HUES48 (cell line): ENCODE results near the gene PTGER1.

Experiments
- H3K27ac ChIP-seq: one replicate; pipeline ENCODE4 v1.7.0; 2013; ENCODE audit warnings: low read depth, low read length, inconsistent platforms
- H3K27me3 ChIP-seq: 2 replicates; pipeline ENCODE4 v1.6.1; 2013; ENCODE audit warnings: mild to moderate bottlenecking, low read length; ENCODE audit not compliant: control insufficient read depth, insufficient read depth
- H3K36me3 ChIP-seq: 2 replicates; pipeline ENCODE4 v1.6.1; 2013; ENCODE audit warnings: low read length; ENCODE audit not compliant: control insufficient read depth, insufficient read depth
- H3K4me1 ChIP-seq: 2 replicates; pipeline ENCODE4 v1.6.1; 2013; ENCODE audit warnings: mild to moderate bottlenecking, low read length; ENCODE audit not compliant: control insufficient read depth, insufficient read depth
- H3K4me3 ChIP-seq: 2 replicates; pipeline ENCODE4 v1.5.1; 2013; ENCODE audit warnings: mild to moderate bottlenecking, low read depth, low read length
- H3K9ac ChIP-seq: 2 replicates; pipeline ENCODE4 v1.6.1; 2013; ENCODE audit warnings: mild to moderate bottlenecking, low read depth, low read length, moderate library complexity
- H3K9me3 ChIP-seq: 2 replicates; pipeline ENCODE4 v1.6.1; 2013; ENCODE audit warnings: low read length; ENCODE audit not compliant: control insufficient read depth, insufficient read depth

Gene PTGER1

DNA sequence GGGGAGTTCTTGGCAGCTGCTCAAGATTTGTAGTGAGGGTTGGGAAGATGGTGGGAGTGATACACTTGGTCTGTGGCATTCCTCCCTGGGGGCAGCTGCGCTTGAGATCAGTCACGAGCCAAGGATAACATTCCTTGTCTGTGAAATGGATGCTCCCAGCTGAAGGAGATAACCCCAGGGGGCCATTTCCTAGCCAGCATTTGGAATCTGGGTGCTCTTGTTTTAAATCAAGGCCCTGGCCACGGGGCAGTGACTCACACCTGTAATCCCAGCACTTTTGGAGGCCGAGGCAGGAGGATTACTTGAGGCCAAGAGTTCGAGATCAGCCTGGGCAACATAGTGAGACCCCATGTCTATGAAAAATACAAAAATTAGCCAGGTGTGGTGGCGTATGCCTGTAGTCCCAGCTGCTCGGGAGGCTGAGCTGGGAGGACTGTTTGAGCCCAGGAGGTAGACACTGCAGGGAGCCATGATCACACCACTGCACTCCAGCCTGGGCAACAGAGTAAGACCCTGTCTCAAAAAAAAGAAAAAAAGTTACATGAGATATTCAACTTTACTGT lies 37.5 kb downstream of the PTGER1 start:
- Histone ChIP-seq H3K4me3 (no peak overlapping the region), H3K4me1 (peaks cover 6% of the 10 kb centered on the region), H3K36me3 (peaks cover 30% of the 10 kb centered on the region), H3K27ac (no peak overlapping the region), H3K9me3 (no peaks in the 10 kb centered on the region), H3K9ac (no peak overlapping the region), H3K27me3 (no peaks in the 10 kb centered on the region)

DNA sequence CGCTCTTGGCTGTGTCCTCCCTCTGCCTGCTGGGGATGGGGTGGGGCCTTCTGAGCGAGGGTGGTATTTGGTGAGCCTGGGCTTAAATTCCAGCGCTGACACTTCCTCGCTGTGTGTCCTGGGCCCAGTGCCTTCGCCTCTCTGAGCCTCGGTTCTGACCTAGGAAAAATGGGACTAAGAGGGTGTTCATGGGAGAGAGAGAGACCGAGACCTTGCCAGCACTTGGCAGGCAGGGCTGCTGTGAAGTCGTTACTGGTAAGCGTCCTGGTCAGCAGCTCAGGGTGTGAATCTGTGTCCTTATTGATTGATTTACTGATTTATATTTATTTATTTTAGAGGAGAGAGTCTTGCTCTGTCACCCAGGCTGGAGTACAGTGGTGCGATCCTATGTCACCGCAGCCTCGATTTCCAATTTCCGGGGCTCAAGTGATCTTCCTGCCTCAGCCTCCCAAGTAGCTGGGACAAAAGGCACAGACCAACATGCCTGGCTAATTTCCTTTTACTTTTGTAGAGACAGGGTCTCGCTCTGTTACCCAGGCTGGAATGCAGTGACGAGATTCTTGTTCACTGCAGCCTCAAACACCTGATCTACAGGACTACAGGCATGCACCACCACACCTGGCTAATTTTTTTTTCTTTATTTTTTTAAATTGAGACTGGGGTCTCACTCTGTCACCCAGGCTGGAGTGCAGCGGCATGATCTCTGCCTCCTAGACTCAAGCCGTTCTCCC lies 39.7 kb downstream of the PTGER1 start:
- H3K4me1 ChIP-seq: peaks cover 6% of the 10 kb centered on the region
- no peak overlapping the region for H3K4me3 ChIP-seq

DNA sequence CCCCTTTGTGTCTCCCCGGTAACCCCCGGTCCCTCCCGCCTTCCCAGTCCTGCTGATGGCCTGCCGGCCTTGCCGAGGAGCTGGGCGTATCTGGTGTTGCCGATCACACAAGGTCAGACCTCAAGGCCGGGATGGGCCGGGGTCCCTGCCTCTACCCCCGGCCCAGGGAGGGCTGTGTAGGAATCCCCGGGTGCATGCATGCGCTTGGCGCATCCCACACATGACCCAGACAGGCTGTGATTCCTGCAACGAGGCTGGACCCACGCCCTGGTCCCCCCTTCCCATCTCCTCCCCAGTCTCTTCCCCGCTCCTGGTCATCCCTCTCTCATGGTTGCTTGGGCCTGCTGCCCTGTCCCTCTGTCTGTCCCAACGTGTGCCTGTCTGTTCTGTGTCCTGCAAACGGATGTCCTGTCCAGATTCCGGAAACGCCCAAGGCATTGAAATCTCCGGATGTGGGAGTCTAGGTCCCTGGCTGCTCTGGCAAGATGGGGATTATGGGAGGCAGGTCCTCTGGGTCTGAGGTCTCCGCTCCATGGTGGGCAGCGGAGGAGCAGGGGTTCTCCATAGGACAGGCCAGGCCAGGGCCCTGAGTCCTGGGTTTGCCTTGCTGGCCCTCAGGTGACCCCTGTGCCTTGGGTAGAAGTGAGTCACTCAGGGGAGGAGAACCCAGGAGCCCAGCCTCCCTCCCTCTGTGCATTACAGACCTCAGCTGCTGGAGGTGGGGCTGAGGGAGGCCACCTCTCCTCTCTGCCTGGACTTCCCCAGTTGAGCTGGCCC lies 40.4 kb downstream of the PTGER1 start:
- H3K27ac ChIP-seq: no peak overlapping the region
- no peak overlapping the region for H3K9ac ChIP-seq
- peak overlapping the region; percentile 71; the same call in 1 of the 2 replicates for H3K4me3 ChIP-seq
- no peaks in the 10 kb centered on the region for H3K27me3 ChIP-seq
- peaks cover 6% of the 10 kb centered on the region for H3K4me1 ChIP-seq
- peaks cover 13% of the 10 kb centered on the region for H3K36me3 ChIP-seq
- H3K9me3 ChIP-seq: no peaks in the 10 kb centered on the region

More for the DNA sequence above, 39.7 kb downstream of the PTGER1 start:
- H3K9ac ChIP-seq: no peak overlapping the region
- peaks cover 13% of the 10 kb centered on the region for H3K36me3 ChIP-seq
- H3K9me3 ChIP-seq: no peaks in the 10 kb centered on the region
- no peak overlapping the region for H3K27ac ChIP-seq
- no peaks in the 10 kb centered on the region for H3K27me3 ChIP-seq

DNA sequence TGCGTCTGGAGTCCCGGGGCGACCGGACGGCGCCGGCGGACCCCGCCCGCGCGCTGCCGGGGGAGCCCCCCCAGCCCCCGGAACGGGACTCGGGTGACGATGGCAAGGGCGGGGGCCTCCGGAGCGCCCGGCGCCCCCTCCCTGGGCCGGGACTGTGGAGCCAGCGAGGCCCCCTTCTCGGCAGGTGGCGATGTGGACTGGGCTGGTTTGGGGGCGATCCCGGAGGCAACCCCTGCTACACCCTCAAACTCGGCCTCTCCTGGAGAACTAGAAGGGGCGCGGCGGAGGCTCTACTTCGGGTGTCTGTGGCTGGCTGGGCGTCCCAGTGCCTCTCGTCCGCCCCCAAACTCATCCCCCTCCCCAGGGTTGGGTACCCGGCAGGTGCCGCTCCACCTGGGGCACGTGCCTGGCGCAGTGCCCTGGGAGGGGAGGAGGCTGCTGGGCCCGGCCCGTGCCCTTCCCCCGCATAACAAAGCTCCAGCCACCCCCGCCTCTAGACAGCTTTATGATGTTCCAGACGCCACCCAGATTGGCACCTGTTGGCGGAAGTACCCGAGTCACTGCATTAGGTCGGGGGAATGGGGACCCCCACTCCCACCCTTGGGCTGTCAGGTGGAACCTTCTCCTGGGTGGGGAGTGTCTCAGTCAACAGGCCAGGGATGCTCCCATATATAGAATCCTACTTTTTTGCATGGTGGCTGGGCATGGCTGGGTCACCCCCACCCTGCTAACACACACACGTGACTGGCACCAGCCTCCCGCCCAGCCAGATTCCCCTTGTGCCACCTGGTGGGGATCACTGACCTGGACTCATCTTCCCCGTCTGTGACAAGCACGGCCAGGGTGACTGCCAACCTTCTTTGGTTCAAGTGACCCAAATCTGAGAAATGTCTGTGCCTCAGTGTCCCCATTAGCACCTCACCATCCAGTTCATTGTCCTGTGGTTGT lies 41.3 kb downstream of the PTGER1 start:
- peaks cover 13% of the 10 kb centered on the region for H3K36me3 ChIP-seq
- H3K27me3 ChIP-seq: no peaks in the 10 kb centered on the region
- peak overlapping the region; percentile 26; the same call in 1 of the 2 replicates for H3K9ac ChIP-seq
- no peaks in the 10 kb centered on the region for H3K9me3 ChIP-seq
- H3K4me3 ChIP-seq: peak overlapping the region; percentile 71
- H3K4me1 ChIP-seq: peaks cover 6% of the 10 kb centered on the region
- peak overlapping the region; percentile 33 for H3K27ac ChIP-seq

DNA sequence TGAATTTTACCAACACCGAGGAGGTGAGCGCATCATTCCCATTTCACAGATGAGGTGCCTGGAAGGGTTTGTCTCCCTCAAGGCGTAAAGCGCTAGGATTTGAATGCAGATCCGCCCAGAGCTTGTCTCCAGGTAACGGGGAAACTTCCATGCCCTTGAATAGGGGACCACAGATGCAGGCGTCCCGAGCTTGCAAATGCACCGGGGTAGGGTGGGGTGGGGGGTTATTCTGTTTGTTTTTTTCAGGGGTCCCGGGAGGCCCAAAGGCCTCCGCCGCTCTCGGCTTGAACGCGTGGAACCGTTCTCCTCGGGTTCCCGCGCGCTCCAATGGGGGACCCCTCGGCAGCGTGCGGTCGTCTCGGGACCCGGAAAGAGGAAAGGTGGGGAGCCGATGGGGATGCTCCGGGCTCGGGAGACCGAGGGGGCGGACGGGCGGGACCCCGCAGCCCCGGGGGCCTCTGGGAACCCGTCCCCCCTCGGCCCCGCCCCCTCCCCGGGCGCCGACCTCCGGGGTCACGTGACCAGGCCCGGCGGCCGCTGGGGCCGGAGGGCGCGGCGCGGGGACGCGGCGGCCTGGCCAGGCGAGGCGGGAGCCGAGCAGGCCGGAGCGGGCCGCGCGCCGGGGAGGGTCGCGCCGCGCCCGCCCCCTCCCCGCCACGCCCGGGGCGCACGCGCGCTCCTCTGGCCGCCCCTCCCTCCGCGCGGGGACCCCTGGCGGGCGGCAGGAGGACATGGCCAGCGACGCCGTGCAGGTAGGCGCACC lies 42.2 kb downstream of the PTGER1 start, which contains the start of gene PKN1:
TSS of gene PKN1 (plus strand) at position 516 of the 763 bp plus-strand sequence. CDS start at position 732, 216 bp downstream.
- H3K36me3 ChIP-seq: peaks cover 13% of the 10 kb centered on the region
- no peaks in the 10 kb centered on the region for H3K9me3 ChIP-seq
- peak within 1 kb of the TSS; percentile 71 for H3K4me3 ChIP-seq
- H3K27ac ChIP-seq: peak within 1 kb of the TSS; percentile 33
- H3K4me1 ChIP-seq: peaks cover 6% of the 10 kb centered on the region
- H3K9ac ChIP-seq: peak within 1 kb of the TSS; percentile 26; the same call in 1 of the 2 replicates
- no peaks in the 10 kb centered on the region for H3K27me3 ChIP-seq

DNA sequence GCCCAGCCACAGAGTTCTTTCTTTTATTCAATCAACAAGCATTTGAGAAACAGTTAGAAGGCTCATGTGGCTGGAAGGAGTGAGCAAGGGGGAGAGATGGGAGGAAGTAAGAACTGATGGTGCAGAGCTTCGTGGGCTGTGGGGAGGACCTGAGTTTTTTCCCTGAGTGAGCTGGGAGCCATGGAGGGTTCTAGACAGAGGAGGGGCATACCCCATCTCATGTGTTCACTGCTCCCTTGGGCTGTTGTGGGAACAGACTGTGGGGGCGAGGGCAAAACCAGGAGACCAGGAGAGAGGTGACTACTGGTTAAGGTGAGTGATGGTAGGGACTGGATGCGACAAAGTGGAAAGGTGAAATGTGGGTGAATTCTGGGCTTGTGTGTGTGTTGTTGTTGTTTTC lies 44.4 kb downstream of the PTGER1 start:
- Histone ChIP-seq H3K4me1 (peaks cover 6% of the 10 kb centered on the region), H3K9ac (no peak overlapping the region), H3K9me3 (no peaks in the 10 kb centered on the region), H3K4me3 (no peak overlapping the region), H3K27ac (no peak overlapping the region), H3K27me3 (no peaks in the 10 kb centered on the region), H3K36me3 (peaks cover 3% of the 10 kb centered on the region; the same call in 1 of the 2 replicates)

DNA sequence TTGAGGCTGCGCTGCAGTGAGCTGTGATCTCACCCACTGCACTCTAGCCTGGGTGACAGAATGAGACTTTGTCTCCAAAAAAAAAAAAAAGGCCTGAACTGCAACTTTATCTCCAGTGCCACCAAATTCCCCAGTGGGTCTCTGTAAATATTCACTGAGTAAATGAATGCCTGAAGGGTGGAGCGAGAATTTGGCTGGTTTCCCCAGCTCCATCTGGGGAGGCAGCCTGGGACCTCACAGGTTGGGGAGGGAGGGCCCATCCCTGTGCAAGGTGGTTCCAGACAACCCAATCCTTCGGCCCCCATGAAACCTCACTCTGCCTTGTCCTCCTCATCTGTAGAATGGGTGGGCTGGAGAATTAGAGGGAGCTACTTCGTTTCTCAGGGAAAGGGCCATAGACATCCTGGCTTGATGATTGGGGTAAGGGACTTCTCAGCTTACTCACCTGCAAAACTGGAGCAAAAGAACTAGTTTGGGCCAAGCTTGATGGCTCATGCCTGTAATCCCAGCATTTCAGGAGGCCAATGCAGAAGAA lies 46.2 kb downstream of the PTGER1 start:
- H3K36me3 ChIP-seq: no peaks in the 10 kb centered on the region
- H3K9me3 ChIP-seq: no peaks in the 10 kb centered on the region
- H3K27me3 ChIP-seq: no peaks in the 10 kb centered on the region
- no peak overlapping the region for H3K9ac ChIP-seq
- H3K4me1 ChIP-seq: peaks cover 2% of the 10 kb centered on the region
- H3K27ac ChIP-seq: no peak overlapping the region
- H3K4me3 ChIP-seq: no peak overlapping the region

DNA sequence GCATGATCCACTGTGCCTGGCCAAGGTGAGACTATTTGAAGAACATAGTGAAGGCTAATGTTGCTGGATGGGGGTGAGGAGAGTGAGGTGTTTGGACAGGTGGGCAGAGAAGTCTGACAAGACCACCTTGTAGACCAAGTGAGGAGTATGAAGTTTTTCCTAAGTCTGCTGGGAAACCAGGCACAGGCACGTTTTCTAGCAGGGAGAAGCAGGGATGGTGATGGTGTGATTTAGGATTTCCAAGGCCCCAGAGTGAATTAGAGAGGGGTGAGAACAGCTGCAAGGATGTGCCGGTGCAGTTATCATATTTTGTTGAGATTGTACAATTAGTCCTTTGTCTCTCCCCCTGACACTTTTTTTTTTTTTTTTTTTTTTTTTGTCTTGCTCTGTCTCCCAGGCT lies 47.7 kb downstream of the PTGER1 start:
- Histone ChIP-seq H3K4me1 (peaks cover 4% of the 10 kb centered on the region; the same call in 1 of the 2 replicates), H3K4me3 (no peak overlapping the region), H3K36me3 (no peaks in the 10 kb centered on the region), H3K27ac (no peak overlapping the region), H3K27me3 (no peaks in the 10 kb centered on the region), H3K9me3 (no peaks in the 10 kb centered on the region), H3K9ac (no peak overlapping the region)

DNA sequence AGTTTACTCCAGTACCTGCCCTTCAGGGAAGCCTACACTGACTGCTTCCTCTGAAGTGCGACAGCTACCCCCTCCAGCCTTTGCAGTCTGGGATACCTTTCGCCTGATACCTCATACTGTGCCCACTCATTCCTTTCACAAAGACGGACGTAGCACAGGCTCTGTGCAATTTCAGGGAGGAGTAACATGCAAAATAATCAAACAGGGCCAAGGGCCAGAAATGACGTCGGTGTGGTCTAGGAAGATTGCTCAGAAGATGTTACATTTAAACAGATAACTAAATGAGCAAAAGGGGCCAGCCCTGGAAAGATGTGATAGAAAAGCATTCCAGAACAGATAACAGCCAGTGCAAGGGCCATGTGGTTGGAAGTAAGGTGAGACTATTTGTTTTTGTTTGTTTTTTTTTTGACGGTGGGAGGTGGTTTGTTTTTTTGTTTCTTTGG lies 49.4 kb downstream of the PTGER1 start:
- Histone ChIP-seq H3K9ac (no peak overlapping the region), H3K27me3 (no peaks in the 10 kb centered on the region), H3K9me3 (no peaks in the 10 kb centered on the region), H3K36me3 (no peaks in the 10 kb centered on the region), H3K4me3 (no peak overlapping the region), H3K4me1 (peaks cover 4% of the 10 kb centered on the region; the same call in 1 of the 2 replicates), H3K27ac (no peak overlapping the region)
